T-helper 2 cell (primary cell): ENCODE data around the gene COL4A1.

Experiments used
- DNase-seq, 5 experiments: peaks; one replicate each; pipeline versions ENCODE4 v3.0.0 to v3.0.0-alpha.2; 2012 to 2022

Gene COL4A1

DNA sequence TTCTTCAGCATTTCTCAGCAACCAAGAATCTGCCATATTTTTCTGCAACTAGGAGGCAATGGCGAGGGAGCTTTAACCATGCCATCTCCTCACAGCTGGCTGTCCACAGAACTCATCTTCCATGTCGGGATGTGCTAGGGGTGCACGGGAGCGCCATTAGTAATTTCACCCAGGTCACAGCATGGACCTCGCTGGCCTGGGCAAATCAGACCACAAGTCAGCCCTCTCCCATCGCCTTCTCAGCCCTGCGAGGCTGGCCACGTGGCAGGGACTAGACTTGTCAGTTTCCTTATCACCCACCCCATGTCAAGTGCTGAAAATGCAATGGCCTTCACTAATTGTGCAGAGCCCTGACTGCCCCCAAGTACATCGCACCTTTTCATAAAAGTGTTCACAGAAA is 15.7 kb downstream of the COL4A1 start:
- DNase-seq = no peak

DNA sequence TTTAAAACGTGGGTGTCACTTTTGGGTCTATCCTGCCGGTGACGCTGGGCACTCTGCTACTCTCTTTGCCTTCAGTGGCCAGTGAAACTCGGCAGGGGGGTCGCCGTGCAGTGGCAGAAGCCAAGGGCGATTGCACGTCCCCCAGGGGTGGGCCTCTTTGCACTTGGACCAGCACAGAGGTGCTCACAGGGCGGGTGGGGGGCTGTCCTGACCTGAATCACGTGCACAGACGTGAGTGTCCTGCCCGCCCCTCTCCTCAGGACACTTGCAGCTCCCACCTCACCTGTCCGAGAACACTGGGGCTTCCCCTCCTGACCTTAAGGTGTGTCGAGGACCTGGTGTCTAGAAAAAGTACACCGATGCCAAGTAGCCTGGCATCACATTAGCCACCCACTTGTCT is 16.1 kb downstream of the COL4A1 start:
- DNase-seq = no peak

DNA sequence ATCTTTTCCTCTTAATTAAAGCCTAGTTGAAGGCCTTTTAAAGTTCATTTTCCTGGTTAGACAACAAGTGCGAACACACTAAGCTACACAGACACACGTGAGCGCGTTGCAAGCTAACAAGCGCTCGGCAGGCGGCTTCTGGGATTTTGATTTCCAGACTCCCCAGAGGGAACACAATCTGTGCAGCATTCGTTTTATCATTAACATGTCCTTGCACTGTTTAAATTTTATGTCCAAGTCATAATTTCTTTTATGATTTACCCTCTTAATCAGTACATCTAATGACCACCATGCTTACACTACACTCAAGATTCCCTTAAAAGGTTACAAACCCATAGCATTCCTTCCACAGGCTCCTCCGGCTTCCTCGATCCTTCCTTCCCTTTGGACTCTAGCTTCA is 16.8 kb downstream of the COL4A1 start:
- no peak for DNase-seq

DNA sequence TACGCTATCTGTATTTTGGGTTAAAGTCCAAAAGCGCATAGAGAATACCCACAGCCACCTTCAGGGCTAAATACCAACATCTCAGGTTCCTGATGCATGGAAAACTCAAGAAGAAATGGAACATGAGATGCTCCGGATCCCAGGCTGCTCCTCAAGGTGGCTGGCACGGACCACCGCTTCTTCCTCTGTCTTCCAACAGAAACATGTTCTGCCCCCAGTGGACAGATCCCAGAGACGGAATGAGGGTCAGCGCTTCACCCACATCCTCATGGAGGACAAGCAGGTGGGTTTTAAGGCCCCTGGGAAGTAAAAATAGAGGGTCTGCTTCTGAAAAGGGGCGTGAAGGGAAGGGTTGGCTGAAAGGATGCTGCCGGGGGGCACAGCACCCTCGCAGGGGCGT is 17.3 kb downstream of the COL4A1 start:
- no peak for DNase-seq

DNA sequence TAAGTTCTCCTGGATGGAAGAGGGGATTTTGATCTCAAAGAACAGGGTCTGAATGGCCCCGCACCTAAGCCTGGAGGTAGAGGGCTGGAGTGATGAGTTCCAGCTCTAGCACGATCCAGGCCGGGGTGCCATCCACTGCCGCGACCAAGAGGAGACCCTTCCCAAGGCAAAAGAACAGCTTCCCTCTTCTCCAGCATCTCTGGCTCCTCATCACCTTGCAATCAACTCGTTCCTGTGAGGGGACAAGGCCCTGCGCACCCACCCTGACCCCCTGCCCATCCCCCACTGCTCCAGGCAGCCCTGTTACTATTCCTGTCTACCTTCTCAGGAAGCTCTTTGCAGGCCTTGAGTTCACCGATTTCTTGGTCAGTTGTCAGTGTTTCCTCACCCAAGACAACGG is 17.8 kb downstream of the COL4A1 start:
- no peak for DNase-seq

DNA sequence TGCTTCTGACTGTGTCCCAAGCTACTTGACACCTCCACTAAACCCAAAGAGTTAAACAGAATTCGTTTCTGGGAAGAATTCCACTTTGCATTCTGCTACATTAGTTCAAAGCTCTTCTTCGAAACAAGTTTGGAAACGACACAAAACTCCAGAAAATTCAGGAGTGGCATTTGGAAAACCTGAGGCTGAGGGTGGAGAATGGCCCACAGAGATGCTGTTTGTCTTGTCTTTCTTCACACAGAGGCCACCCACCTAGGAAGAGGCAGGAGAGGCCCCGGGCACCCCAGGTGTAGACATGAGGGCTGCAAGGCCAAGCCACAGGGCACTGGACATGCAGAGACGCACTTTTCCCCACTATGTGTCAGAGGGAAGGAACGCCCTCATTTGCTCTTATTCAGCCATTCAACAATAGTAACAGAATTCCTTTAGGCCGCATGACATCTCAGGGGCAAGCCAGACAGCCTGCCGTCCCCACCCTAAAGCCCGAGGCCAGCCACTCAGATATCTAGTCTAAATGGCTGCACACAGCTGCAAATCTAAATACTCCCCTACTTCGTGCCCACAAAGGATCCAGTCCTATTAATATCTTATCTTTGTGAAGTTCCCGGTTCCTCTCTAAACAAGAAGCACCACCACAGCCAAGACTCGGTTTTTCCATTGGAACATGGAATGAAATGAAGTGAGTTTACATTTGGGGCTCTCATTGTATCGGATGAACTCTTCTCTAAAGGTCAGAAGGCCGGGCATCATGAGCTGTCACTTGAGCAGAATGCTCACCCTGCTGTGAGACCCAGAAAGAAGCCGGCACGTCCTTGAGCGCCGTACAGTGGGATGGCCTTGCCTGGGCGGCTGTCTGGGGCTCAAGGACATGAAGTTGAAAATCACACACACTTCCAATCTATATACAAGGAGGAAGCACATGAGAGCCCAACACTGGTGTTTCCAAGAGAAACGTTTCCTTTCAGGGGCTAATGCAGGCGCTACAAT is 19.8 kb downstream of the COL4A1 start:
- DNase-seq = no peak

DNA sequence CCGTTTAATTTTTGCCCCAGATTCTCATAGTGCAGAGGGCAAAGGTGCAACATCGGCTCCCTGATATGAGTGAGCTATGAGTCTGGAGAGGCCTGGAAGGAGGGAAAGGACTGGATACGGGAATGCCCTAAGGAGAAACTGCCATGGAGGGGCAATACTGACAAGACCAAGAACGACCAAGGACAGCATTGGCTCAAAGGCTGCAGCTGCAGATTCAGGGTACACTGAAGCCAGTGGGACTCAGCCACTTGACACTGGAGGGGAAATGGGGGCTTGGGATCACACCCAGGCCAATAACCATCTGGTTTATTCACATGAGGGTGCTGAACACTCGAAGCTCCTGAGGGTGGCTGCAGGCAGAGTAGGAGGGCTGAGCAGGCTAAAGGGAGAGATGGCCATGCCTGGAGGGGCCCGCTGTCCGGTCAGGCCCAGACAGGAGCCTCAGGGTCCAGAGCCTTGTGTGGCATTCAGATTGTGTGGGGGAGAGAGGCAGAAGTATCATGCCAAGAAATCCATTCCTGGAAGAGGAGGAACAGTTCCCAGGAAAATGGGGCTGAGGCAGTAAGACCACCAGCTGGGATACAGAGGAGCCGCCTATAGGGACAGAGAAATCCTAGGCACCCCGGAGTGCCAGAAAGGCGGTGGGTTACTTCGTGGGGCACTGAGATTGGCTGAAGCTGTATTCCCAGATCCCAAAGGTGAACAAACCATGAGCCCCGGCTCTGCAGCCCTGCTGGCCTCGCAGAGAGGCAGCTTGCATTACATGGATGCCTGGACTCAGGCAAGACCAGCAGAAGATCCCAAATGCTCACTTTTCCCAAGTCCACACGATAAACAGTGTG is 20.7 kb downstream of the COL4A1 start:
- no peak for DNase-seq

DNA sequence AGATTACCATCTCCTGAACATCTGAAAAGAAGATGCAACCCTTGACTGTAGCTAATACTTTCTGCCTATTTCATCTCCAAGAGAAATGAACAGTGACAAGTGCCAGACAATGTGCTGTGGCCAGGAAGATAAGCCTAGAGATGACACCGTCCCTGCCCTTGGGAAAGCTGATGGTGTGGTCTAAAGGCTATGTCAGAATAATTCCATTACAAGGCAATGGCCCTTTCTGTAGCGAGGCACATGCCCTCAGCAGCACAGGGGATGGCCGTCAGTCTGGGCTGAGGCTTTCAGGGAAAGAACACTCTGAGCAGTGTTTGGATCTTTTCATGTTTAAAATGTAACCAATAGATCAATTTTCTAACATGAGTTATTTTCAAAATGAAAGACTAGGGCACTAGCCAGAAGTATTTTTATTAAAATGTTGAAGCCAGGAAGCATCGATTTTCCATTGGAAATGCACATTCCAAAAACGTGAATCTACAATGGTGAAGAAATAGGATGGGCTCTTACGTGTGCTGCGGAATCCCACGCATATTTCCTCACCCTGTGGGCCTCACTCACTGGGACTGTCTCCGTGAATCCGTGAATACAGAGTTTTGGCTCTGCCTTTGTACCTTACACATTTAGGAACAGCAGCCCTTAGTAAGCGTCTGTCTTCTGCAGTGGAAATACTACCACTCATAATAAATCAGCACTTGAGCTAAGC is 22.0 kb downstream of the COL4A1 start:
- DNase-seq = no peak

DNA sequence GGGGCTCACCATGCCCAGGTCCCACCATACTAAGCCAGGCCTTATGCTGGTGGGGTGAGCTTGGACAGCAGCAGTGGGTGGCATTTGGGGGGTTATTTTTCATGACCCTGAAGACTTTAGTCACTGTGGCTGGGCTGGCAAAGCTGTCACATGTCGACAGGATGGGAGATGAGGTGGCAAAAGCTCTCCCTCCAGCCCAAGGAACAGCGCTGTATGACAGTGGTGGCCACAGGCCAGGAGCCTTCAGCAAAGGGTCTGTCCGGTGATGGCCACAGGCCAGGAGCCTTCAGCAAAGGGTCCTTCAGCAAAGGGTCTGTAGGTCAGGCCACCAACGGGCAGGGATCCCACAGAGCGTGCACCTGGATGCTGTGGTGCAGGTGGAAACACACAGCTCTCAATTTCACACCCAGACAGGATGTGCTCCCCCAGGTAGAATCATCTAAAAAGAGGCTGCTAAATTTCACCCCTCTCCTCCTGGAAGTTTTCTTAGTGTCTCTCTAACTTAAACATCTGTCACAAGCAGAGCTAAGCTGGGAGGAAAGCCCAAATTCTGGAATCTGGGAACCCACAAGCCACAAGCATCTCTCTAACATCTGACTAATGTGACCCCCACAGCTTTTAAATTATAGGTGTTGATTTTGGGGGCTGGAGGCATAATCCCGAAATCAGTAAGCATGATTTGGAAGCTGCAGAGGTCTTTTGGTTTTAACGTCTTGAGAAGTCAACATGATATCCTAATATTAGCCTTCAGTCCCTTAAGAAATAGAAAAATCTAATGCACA is 23.0 kb downstream of the COL4A1 start:
- no peak for DNase-seq

DNA sequence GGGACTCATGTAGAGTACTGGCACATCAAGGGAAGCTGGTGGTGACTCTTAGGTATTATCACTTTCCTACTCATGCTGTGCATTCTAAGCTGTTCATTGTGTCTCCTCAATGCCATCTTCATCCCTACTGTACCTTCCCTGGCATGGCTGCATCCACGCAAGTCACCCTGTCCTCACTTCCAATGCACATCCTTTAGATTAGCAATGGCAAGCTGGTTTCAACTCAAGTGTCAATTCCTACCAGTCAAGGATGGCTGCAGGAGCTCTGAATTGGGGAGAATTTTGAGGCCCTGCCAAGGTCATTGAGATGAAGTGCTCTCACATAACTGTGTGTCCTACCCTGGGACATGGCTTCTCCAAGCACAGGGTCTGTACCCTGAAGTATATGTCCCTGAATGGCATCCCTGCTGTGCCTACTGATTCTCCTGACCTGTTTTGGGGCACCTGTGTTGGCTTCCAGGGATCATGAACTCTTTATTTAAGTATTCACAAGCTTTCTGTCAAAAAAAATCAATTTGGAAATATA is 24.6 kb downstream of the COL4A1 start:
- no peak for DNase-seq

DNA sequence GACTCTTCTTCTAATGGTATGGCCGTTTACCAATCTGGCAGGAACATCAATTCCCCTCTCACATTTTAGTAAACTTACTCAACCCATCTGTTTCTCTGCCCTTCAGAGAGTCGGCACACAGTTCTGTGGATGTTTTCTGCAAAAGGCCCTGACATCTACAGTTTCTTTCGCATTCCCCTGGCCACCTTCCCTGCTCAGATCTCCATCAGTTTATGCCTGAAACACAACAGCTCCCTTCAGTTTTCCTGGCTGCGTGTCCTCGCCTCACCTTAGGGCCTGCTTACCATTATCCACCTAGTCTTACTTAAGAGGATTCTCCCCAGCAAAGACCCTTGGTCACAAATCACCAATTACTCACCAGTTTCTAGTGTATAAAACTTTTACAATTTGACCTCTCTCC is 25.2 kb downstream of the COL4A1 start:
- DNase-seq = no peak

DNA sequence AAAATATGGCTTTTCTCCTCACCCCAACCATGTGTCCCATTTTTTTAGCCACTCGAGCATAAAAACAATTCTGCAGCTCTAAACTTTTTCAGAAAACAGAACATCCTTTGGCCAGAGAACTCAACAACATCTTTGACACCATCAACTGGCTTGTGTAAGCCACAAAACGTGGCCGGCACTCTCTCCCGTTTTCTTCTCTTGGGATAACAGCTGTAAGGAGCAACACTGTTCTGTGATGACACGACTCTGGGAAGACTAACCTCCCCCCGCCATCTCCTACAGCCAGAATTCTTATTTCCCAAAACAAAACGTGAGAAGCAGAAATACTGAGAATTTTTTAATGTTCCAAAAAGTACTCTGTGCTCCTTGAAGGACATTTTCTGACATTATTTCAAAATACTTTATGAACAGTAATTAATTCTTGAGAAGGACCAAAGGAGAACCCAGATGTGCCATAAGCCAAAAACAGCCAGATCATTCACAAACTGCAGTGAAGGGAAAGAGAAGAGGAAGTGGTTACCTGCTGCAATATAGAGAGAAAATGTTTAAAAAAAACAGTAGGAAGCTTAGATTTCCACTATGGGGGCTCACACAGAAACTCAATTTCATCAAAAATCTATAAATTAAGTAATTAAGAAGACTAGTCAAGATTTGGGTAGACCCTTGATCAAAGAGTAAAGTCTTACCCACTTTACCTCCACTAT is 25.8 kb downstream of the COL4A1 start:
- no peak for DNase-seq

DNA sequence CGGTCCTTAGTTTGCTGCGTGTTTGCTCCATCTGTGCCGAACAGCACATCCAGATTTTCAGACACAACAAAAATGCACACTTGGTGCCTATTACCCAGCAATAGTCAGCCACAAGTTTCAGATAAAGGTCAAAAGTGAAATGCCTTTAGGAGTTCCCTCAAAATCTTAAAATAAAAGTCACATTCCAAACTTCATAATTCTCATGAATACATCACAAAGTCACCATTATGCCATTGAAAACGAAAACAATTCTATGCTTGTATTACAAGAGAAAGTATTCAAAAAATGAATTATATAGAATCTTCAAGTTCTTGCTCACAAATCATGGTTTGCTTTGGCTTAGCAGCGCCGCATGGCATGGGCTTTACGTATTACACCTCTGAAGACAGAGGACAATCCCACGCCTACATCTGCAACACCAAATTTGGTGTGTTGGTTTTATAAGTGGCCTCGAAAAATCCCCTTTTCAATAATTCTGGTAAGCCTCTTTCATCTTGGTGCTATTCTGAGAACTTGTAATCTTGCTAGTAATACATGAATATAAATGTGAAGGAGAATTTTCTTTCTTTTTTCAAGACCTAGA is 26.6 kb downstream of the COL4A1 start:
- DNase-seq = no peak

DNA sequence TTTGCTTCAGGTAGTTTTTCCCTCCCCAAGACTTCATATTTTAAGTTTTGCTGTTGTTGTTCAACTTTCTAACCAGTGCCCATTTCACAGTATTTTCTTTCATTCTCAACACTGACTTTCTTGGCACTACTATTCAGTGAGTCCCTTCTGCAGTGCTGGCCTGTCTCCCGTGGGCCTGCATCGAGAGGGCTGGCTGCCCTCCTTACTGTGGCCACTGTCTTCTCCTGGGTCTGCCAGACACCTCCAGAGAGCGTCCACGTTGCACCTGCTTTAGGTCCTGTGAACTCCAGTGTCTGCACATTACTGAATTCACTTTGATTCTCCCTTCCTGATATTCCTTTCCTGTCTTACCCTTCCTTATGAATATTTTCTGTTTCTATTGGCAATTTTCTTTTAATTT is 27.3 kb downstream of the COL4A1 start:
- no peak for DNase-seq

DNA sequence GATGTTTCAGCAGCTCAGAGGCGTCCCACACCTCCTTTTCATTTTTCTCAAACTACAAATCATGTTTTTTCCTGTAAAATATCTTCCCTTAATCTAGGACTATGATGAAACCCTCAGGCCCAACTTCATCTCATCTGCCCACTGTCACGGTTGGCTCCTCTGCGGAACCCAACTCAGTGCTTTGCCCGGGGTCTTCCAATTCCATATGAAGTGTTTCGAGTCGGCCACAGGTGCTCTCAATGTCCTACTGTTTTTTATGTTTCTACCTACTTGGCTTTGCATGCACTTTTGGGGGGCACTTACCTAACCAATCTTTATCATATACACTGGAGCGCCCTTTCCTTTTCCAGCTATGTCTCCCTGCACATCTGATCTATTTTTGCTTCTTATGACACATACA is 28.1 kb downstream of the COL4A1 start:
- no peak for DNase-seq

DNA sequence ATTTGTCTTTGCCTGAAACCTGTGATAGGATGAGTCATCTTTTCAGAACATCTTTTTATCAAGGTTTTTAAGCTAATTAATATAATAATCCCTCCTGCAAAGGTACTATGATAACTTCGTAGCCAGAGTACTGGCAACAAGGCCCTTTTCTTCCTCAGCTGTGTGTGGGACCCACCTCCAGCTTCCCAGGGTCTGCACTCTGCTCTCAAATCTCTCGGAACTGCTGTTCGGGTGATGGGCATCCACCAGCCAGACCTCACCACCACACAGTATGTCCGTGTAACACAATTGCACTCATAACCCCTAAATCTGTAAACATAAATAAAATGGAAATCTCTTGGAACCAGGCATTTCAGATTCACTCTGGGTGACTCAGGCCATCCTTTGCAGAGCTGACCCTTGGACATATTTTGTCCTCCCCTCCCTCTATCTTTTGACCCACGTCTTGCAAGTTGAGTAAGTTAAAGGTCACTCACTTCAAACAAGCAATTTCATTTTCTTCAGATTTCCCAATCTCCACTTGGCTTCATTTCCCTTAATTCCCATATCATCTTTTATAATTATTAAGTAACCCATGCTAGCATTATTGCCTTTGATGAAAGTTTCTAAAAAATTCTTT is 29.5 kb downstream of the COL4A1 start:
- DNase-seq = no peak

DNA sequence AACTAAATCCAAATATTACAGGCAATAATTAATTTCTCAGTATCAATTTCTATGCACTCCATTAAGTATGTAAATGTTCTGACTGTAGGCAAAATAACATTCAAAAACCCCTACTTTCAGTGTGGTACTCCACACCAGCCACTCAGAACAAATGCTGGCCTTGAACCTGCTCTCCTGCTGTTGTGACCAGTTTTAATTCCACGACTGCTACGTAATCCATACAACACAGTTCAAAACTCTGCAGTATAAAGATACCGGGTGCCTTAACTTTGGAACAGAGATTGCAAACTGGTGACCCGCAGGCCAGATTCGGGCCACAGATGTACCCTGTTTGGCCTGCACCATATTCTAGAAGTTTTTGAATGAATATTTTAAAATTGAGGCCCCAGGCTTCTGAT is 30.4 kb downstream of the COL4A1 start:
- DNase-seq = no peak

DNA sequence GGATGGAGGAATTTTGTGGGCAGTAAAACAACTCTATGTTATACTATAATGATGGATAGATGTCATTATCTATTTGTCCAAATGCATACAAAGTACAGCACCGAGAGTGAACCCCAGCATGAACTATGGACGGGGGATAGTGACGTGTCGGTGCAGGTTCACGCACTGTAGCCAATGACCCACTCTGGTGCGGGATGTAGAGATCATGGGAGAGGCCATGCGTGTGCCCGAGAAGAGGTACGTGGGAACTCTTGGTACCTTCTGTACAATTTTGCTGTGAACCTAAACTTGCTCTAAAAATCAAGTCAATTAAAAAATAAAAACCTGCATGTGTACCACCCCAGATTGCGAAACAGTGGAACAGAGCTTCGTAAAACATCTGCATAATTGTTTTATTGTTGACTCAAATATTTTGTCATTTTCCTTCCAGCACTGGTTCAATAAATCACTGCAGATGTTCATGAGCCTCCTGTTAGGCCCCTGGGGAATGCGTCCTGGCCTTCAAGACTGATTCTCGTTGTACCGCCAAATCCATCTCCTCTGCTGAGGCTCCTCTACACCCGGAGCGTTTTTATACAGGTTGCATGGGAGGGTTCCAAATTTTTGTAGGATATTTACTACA is 30.9 kb downstream of the COL4A1 start:
- no peak for DNase-seq

DNA sequence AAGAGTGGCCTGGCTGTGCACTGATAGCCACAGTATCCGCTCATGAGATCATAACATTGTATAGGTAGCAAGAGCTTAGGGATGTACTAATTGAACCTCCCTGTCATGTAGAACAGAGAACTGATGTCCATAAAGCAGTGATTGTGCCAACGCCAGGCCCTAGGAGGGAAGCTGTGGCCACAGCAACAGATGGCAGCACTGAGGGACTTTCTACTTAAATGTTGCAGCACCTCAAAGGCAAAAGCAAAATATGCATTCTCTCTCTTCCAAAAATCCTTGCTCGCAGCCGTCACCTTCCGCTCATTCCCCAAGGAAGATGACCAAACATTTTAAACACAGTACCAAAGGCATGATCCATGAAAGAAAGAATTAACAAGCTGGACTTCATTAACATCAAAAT is 32.3 kb downstream of the COL4A1 start:
- DNase-seq = no peak

DNA sequence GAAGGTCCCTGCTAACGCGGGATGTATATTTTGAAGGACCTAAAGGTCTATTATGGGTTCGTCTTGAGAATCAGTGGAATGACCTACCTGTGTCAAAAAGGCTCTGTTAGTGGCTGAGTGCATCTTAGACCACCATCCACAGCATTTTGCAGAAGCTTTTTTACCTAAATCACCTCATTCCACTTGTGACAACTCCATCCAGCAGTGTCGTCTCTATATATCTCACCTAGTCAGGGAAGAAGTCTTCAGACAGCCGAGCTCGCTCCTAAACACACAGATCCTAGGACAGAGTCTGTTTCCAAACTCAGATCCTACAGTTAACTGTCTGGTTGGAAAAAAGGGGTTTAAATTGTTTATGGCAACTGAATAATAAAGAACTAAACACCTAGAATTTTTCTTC is 33.7 kb downstream of the COL4A1 start:
- no peak for DNase-seq
